Esophagus muscularis mucosa (tissue), 4 donors: ENCODE measurements around the gene NABP1. TPM values are rescaled to one million over a fixed set of nuclear protein-coding genes. Genes with fewer than 3 reads are reported as not detected.

Source experiments
- DNase-seq: peaks from one replicate; pipeline ENCODE4 v3.0.0-alpha.2; 2017; ENCODE audit errors: extremely low spot score
- H3K27ac ChIP-seq, 4 donors: fragments of 200-600 bp; sonication (generic); replicated peaks in 1 of 4; 1 replicate in 3 of 4; 2 replicates in 1 of 4; pipeline ENCODE4 v1.5.1; 2016 to 2019; ENCODE audit warnings: mild to moderate bottlenecking in 1 of 4
- H3K27me3 ChIP-seq, 4 donors: fragments of 200-600 bp; sonication (generic); one replicate each; pipeline versions ENCODE4 v1.5.1 to v1.6.0; 2016 to 2019
- H3K36me3 ChIP-seq, 4 donors: fragments of 200-600 bp; sonication (generic); one replicate each; pipeline ENCODE4 v1.5.1; 2016 to 2019
- H3K4me1 ChIP-seq, 4 donors: fragments of 200-600 bp; sonication (generic); one replicate each; pipeline ENCODE4 v1.5.1; 2016 to 2019
- H3K4me3 ChIP-seq, 4 donors: fragments of 200-600 bp; sonication (generic); 1 replicate in 2 of 4; 2 replicates in 2 of 4; pipeline ENCODE4 v1.5.1; 2016 to 2019; ENCODE audit warnings: mild to moderate bottlenecking in 4 of 4, moderate library complexity in 1 of 4
- H3K9me3 ChIP-seq, 4 donors: fragments of 200-600 bp; sonication (generic); 1 replicate in 3 of 4; 2 replicates in 1 of 4; pipeline ENCODE4 v1.5.1; 2016 to 2019
- CTCF ChIP-seq, 3 experiments: fragments of 200-600 bp in 2 of 3; fragments of 450-650 bp in 1 of 3; sonication (generic) in 2 of 3; IDR thresholded peaks; one replicate each; pipeline ENCODE4 v1.5.1; 2017 to 2019; ENCODE audit warnings: antibody characterized with exemption in 3 of 3, mild to moderate bottlenecking in 2 of 3, moderate library complexity in 1 of 3
- EP300 ChIP-seq: sonication (generic); formaldehyde crosslinking; IDR thresholded peaks from one replicate; pipeline ENCODE4 v1.6.1; 2017; ENCODE audit warnings: antibody characterized with exemption
- POLR2A ChIP-seq: fragments of 450-650 bp; IDR thresholded peaks from one replicate; pipeline ENCODE4 v1.6.1; 2017; ENCODE audit warnings: antibody characterized with exemption, moderate library complexity, mild to moderate bottlenecking, low read depth
- POLR2AphosphoS5 ChIP-seq, 2 donors: sonication (generic); formaldehyde crosslinking; IDR thresholded peaks; one replicate each; pipeline ENCODE4 v1.6.1; 2017; ENCODE audit warnings: antibody characterized with exemption in 2 of 2
- WGBS: methylation state at CpG from one replicate; pipeline ENCODE4 v1.1.5; 2018; 5-methylcytosine and 5-hydroxymethylcytosine counted together
- intact Hi-C: fragments of 100-400 bp; cut with DNase I; formaldehyde crosslinking; loops from one replicate; pipeline ENCODE4 v1.15.1; 2023
- small RNA-seq, 3 donors: library from RNA; depleted of rRNA; stranded (forward); fragments of <200 nt; gene quantifications; one replicate each; pipeline ENCODE3, GENCODE V24; 2016
- total RNA-seq, 4 donors: library from RNA; depleted of rRNA; stranded (reverse); fragments of >200 nt; gene quantifications; one replicate each; pipeline versions ENCODE4 v1.1.0 to v1.2.1, GENCODE V29; 2016

The NABP1 gene
- total RNA-seq, 4 donors from 2014 or later = 4.2 to 27.8 (median 8.0) TPM

- DNase-seq = no peak
- H3K4me3 ChIP-seq = no peak overlapping the region
- H3K36me3 ChIP-seq = no peaks in the 10 kb centered on the region
- no peaks in the 10 kb centered on the region for H3K9me3 ChIP-seq
- no peak overlapping the region for H3K27ac ChIP-seq
- H3K4me1 ChIP-seq = no peaks in the 10 kb centered on the region
- intact Hi-C loops = no loop called here
- WGBS = 81% methylated on average over 1 of the region's 1 CpG
- no peaks in the 10 kb centered on the region for H3K27me3 ChIP-seq
- TF ChIP-seq CTCF (IDR thresholded peaks at IDR 0.05) (no peak), POLR2A (no peak), POLR2AphosphoS5 (IDR thresholded peaks at IDR 0.05) (no peak), EP300 (no peak)
Measured at GRCh38 chr2:191724015-191724414, 46.1 kb downstream of the NABP1 start.

GRCh38 chr2:191728750-191729624 lies 51.1 kb downstream of the NABP1 start:
- TF ChIP-seq EP300 (no peak), POLR2A (no peak), POLR2AphosphoS5 (IDR thresholded peaks at IDR 0.05) (no peak), CTCF (IDR thresholded peaks at IDR 0.05) (no peak)
- WGBS = 79% methylated on average over 5 of the region's 5 CpGs
- Histone ChIP-seq H3K27me3 (no peaks in the 10 kb centered on the region), H3K4me3 (no peak overlapping the region), H3K9me3 (no peaks in the 10 kb centered on the region), H3K4me1 (no peaks in the 10 kb centered on the region), H3K36me3 (no peaks in the 10 kb centered on the region), H3K27ac (no peak overlapping the region)
- DNase-seq = no peak
- intact Hi-C loops = no loop called here

DNA sequence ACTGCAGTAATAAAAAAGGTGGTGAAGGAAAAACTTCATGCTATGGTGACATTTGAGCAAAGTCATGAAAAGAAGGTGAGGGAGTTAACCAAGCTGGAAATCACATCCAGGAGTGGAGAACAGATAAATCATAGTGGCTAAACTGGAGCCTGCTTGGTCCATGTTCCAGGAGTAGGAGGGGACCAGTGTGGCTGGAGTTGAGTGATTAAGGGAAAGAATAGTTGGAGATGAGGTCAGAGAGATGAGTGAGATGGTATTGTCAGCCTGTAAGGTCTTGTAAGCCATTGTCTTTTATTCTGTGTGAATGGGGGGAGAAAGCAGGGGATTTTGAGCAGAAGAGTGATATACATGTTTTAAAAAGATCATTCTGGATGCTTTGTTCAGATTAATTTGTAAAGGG lies 52.3 kb downstream of the NABP1 start:
- H3K27ac ChIP-seq = no peak overlapping the region
- H3K36me3 ChIP-seq = no peaks in the 10 kb centered on the region
- no peak overlapping the region for H3K4me3 ChIP-seq
- H3K9me3 ChIP-seq = no peaks in the 10 kb centered on the region
- TF ChIP-seq POLR2AphosphoS5 (IDR thresholded peaks at IDR 0.05) = no peak
- no peak for TF ChIP-seq POLR2A
- TF ChIP-seq CTCF (IDR thresholded peaks at IDR 0.05) = no peak
- TF ChIP-seq EP300 = no peak
- intact Hi-C loops = no loop called here
- DNase-seq = no peak
- H3K4me1 ChIP-seq = no peaks in the 10 kb centered on the region
- H3K27me3 ChIP-seq = no peaks in the 10 kb centered on the region

Small RNA genes within 50 kb of the gene (small RNA-seq; reads per million reads assigned to genes)
- gene RF02271 = 0 reads per million in 3 donors

Other genes with a start within 250 kb of the NABP1 start
- 100 to 1,000 TPM in 3 of 4 donors, 10 to 100 TPM in 1; 90.6 to 179 (median 120) TPM for gene CAVIN2, start 169.0 kb downstream of the NABP1 start, total RNA-seq